GM20000 (cell line): ENCODE data around the gene ITGA2.

Source experiments
- DNase-seq: peaks from one replicate; pipeline ENCODE4 v3.0.0; 2012; ENCODE audit warnings: low spot score
- CTCF ChIP-seq: IDR thresholded peaks from 2 replicates; pipeline ENCODE4 v1.5.1; 2012; ENCODE audit warnings: mild to moderate bottlenecking, control low read depth; ENCODE audit errors: extremely low read depth, missing control alignments

ITGA2 gene

GRCh38 chr5:52997424-52997823 lies 8.3 kb downstream of the ITGA2 start:
- DNase-seq = no peak
- no peak for TF ChIP-seq CTCF

GRCh38 chr5:52998552-52999313 lies 9.6 kb downstream of the ITGA2 start:
- no peak for TF ChIP-seq CTCF
- DNase-seq = no peak

GRCh38 chr5:52999344-52999949 lies 10.3 kb downstream of the ITGA2 start:
- DNase-seq = no peak
- TF ChIP-seq CTCF = no peak

- DNase-seq = no peak
- TF ChIP-seq CTCF = no peak
Observed at GRCh38 chr5:53001541-53001940, 12.4 kb downstream of the ITGA2 start.

- DNase-seq = no peak
- TF ChIP-seq CTCF = no peak
Observed at GRCh38 chr5:53002491-53002890, 13.3 kb downstream of the ITGA2 start.

- DNase-seq = no peak
- TF ChIP-seq CTCF = no peak
Observed at GRCh38 chr5:53003144-53003543, 14.0 kb downstream of the ITGA2 start.

- DNase-seq = no peak
- no peak for TF ChIP-seq CTCF
Observed at GRCh38 chr5:53006911-53007890, 18.0 kb downstream of the ITGA2 start.
